A549 (cell line): ENCODE measurements around the gene SLX9. TPM values are rescaled to one million over a fixed set of nuclear protein-coding genes. Genes with fewer than 3 reads are reported as not detected.

Experiments
- ATAC-seq, 2 experiments: fragments of 200-7000 bp in 1 of 2; fragments of >200 bp in 1 of 2; cut with Nextera tagmentation in 1 of 2; cut with Tn5 transposase in 1 of 2; 3 replicates each; pipeline versions ENCODE4 v1.8.0 to v1.9.1; 2018 to 2020; ENCODE audit warnings: mild to moderate bottlenecking in 1 of 2, moderate library complexity in 1 of 2
- CTCF ChIA-PET: fragments of 300-600 bp; sonication (Branson Sonifier 250); formaldehyde crosslinking; extraction: SDS; loops from one replicate; lab custom pipeline; 2021; ENCODE audit warnings: antibody characterized with exemption, inconsistent platforms; lab: Yijun Ruan, JAX
- POLR2A ChIA-PET: fragments of 350-600 bp; formaldehyde crosslinking; extraction: SDS; loops from one replicate; lab custom pipeline; 2021; ENCODE audit warnings: antibody characterized with exemption, inconsistent platforms; lab: Yijun Ruan, JAX
- DNase-seq, 2 experiments: peaks; one replicate each; pipeline versions ENCODE4 v3.0.0 to v3.0.0-alpha.2; 2011 to 2016; ENCODE audit warnings: low read depth in 1 of 2, low spot score in 1 of 2
- FAIRE-seq: peaks from 2 replicates; lab custom pipeline; 2011; peaks lifted over from hg19 to GRCh38; lab: Jason Lieb, UNC
- H3K27ac ChIP-seq, 2 experiments: fragments of >200 bp; sonication (Bioruptor Twin); formaldehyde crosslinking; 3 replicates each; pipeline ENCODE4 v1.5.1; 2016 to 2017
- H3K4me1 ChIP-seq: fragments of >200 bp; sonication (Bioruptor Twin); formaldehyde crosslinking; 3 replicates; pipeline ENCODE4 v1.6.1; 2016
- H3K4me2 ChIP-seq: fragments of >200 bp; sonication (Bioruptor Twin); formaldehyde crosslinking; 3 replicates; pipeline ENCODE4 v1.6.1; 2016
- H3K4me3 ChIP-seq: fragments of >200 bp; sonication (Bioruptor Twin); formaldehyde crosslinking; 3 replicates; pipeline ENCODE4 v1.5.1; 2016
- H3K9me3 ChIP-seq: fragments of >200 bp; sonication (Bioruptor Twin); formaldehyde crosslinking; 3 replicates; pipeline ENCODE4 v1.6.1; 2016
- CBX2 ChIP-seq: fragments of 200-600 bp; sonication (generic); IDR thresholded peaks from 2 replicates; pipeline ENCODE4 v1.6.1; 2016; ENCODE audit warnings: low read depth, mild to moderate bottlenecking, borderline replicate concordance
- CBX8 ChIP-seq: fragments of 200-600 bp; sonication (generic); IDR thresholded peaks from 2 replicates; pipeline ENCODE4 v1.6.1; 2016
- CHD2 ChIP-seq: fragments of 150-350 bp; IDR thresholded peaks from 2 replicates; pipeline ENCODE4 v1.6.1; 2014; ENCODE audit warnings: low read length; ENCODE audit not compliant: partially characterized antibody
- CHD4 ChIP-seq: fragments of 200-600 bp; sonication (generic); IDR thresholded peaks from 2 replicates; pipeline ENCODE4 v1.6.1; 2016; ENCODE audit warnings: antibody characterized with exemption, mild to moderate bottlenecking, borderline replicate concordance
- EHF ChIP-seq: fragments of 250-450 bp; sonication (Bioruptor Pico); IDR thresholded peaks from 2 replicates; pipeline ENCODE4 v1.5.0; 2020; ENCODE audit warnings: mild to moderate bottlenecking
- FOSB ChIP-seq: fragments of 250-450 bp; sonication (Bioruptor Pico); IDR thresholded peaks from 2 replicates; pipeline ENCODE4 v1.5.0; 2020; ENCODE audit warnings: mild to moderate bottlenecking, moderate library complexity
- GATA3 ChIP-seq: IDR thresholded peaks from 2 replicates; pipeline ENCODE4 v1.6.1; 2012; ENCODE audit warnings: borderline replicate concordance
- HDAC2 ChIP-seq: fragments of 200-600 bp; sonication (generic); IDR thresholded peaks from 2 replicates; pipeline ENCODE4 v1.6.1; 2016
- HOXA7 ChIP-seq: fragments of 250-450 bp; sonication (Bioruptor Pico); IDR thresholded peaks from 2 replicates; pipeline ENCODE4 v1.5.0; 2020; ENCODE audit warnings: mild to moderate bottlenecking, moderate library complexity
- JUNB ChIP-seq: fragments of >200 bp; sonication (Bioruptor Twin); formaldehyde crosslinking; IDR thresholded peaks from 2 replicates; pipeline ENCODE4 v1.6.1; 2016
- MAX ChIP-seq: IDR thresholded peaks from 2 replicates; pipeline ENCODE4 v1.6.1; 2012
- PBX3 ChIP-seq: IDR thresholded peaks from 2 replicates; pipeline ENCODE4 v1.6.1; 2012
- RAD21 ChIP-seq, 2 experiments: fragments of >200 bp in 1 of 2; sonication (Bioruptor Twin) in 1 of 2; formaldehyde crosslinking in 1 of 2; IDR thresholded peaks in 1 of 2; conservative IDR thresholded peaks in 1 of 2; 2 replicates in 1 of 2; 3 replicates in 1 of 2; pipeline ENCODE4 v1.6.1; 2012 to 2018; ENCODE audit warnings: inconsistent platforms in 1 of 2
- RARB ChIP-seq: fragments of 250-450 bp; sonication (Bioruptor Pico); IDR thresholded peaks from 2 replicates; pipeline ENCODE4 v1.8.0; 2021; ENCODE audit warnings: mild to moderate bottlenecking, moderate library complexity
- SMC3 ChIP-seq: fragments of >200 bp; sonication (Bioruptor Twin); formaldehyde crosslinking; IDR thresholded peaks from 3 replicates; pipeline ENCODE4 v1.6.1; 2018; ENCODE audit warnings: inconsistent platforms
- USF2 ChIP-seq: fragments of 450-650 bp; IDR thresholded peaks from 2 replicates; pipeline ENCODE4 v1.6.1; 2014; ENCODE audit warnings: antibody characterized with exemption
- ZFP36 ChIP-seq: fragments of 450-650 bp; IDR thresholded peaks from 2 replicates; pipeline ENCODE4 v1.6.1; 2014; ENCODE audit warnings: borderline replicate concordance; ENCODE audit not compliant: partially characterized antibody
- WGBS: methylation state at CpG from one replicate; pipeline ENCODE4 v1.1.6; 2017; ENCODE audit errors: missing lambda C conversion rate; 5-methylcytosine and 5-hydroxymethylcytosine counted together
- polyA plus RNA-seq, 4 experiments: library from polyadenylated mRNA; depleted of rRNA in 3 of 4; stranded (reverse); fragments of >200 nt; fragmentation: RNase III in 1 of 4; extraction: RNeasy Plus Mini Kit Qiagen cat#74134 plus additional on column Dnase treatment in 1 of 4; gene quantifications; 2 replicates in 3 of 4; 3 replicates in 1 of 4; pipeline ENCODE4 v1.2.3, GENCODE V29; 2011 to 2017

The SLX9 gene
- polyA plus RNA-seq, 2 of the 4 experiments (the other 2 are of a cell fraction), result 26.9 to 40.6 TPM

- ChIA-PET CTCF (interaction anchor here (0.7 to 1.3 kb wide), 3 partner anchors 12 to 126 kb away, joined by 3 to 5 read pairs (median 3); no protein-coding TSS in a partner anchor), POLR2A (no interaction called here)
- ATAC-seq (no peak; a peak in 1 of 6 replicates), FAIRE-seq (no peak), DNase-seq (no peak)
- Histone ChIP-seq H3K4me1 (peaks cover 17% of the 10 kb centered on the region; the same call in 2 of the 3 replicates), H3K4me2 (no peak overlapping the region), H3K9me3 (no peaks in the 10 kb centered on the region), H3K27ac (peak overlapping the region in 1 of 2 experiments; percentile 46; a peak in 2 of 6 replicates), H3K4me3 (no peak overlapping the region)
- no peak for TF ChIP-seq CBX2
- TF ChIP-seq HOXA7, result no peak
- no peak for TF ChIP-seq GATA3
- TF ChIP-seq FOSB (CRISPR knock-in tag), result no peak
- TF ChIP-seq CHD4, result no peak
- 68% methylated on average over 8 of the region's 28 CpGs for WGBS
Measured at GRCh38 chr21:44919913-44920693, 19.7 kb upstream of the SLX9 start.

- Histone ChIP-seq H3K9me3 (no peaks in the 10 kb centered on the region), H3K27ac (peak within 1 kb of the TSS in 1 of 2 experiments; percentile 46; a peak in 2 of 6 replicates), H3K4me3 (no peak within 1 kb of the TSS), H3K4me1 (peaks cover 20% of the 10 kb centered on the region; the same call in 2 of the 3 replicates), H3K4me2 (no peak within 1 kb of the TSS)
- ATAC-seq (no peak), DNase-seq (no peak), FAIRE-seq (no peak)
- TF ChIP-seq HDAC2 (no peak), CBX2 (no peak)
- CTCF ChIA-PET, result no interaction called here
- POLR2A ChIA-PET, result no interaction called here
- 90% methylated on average over 22 of the region's 29 CpGs for WGBS
Measured at GRCh38 chr21:44920694-44921604, 18.9 kb upstream of the SLX9 start, which contains the start of gene ITGB2. TSS of gene ITGB2 (minus strand) at chr21:44920899. CDS start at chr21:44910782, 10,117 bp downstream.

GRCh38 chr21:44921928-44922327 is 17.9 kb upstream of the SLX9 start:
- DNase-seq, result no peak
- Histone ChIP-seq H3K4me3 (no peak overlapping the region), H3K9me3 (no peaks in the 10 kb centered on the region), H3K4me1 (peaks cover 19% of the 10 kb centered on the region), H3K4me2 (no peak overlapping the region), H3K27ac (peak overlapping the region in 1 of 2 experiments; percentile 18; a peak in 1 of 6 replicates)
- no peak for ATAC-seq
- TF ChIP-seq RAD21 (conservative IDR thresholded peaks at IDR 0.05 in 1 of 2, IDR thresholded peaks at IDR 0.05 in 1 of 2), result no peak
- no peak for TF ChIP-seq CBX2
- no peak for TF ChIP-seq PBX3
- no peak for TF ChIP-seq ZFP36
- no peak for TF ChIP-seq RARB (CRISPR knock-in tag)
- TF ChIP-seq CHD2, result no peak
- TF ChIP-seq MAX, result no peak
- no peak for TF ChIP-seq JUNB
- no peak for TF ChIP-seq CBX8
- no peak for TF ChIP-seq SMC3
- no peak for TF ChIP-seq EHF
- no peak for TF ChIP-seq USF2
- ChIA-PET CTCF (no interaction called here), POLR2A (no interaction called here)
- 69% methylated on average over 5 of the region's 5 CpGs for WGBS
- no peak for FAIRE-seq
